ENCODE measurements around the gene RAMP2. TPM values are rescaled to one million over a fixed set of nuclear protein-coding genes. Genes with fewer than 3 reads are reported as not detected.

RAMP2 gene
- polyA plus RNA-seq, 4 donors = 1.1 to 48.2 (median 16.4) TPM

GRCh38 chr17:42743595-42744282 is 17.3 kb upstream of the RAMP2 start:
- Histone ChIP-seq H3K9me3 (ENCODE audit: control insufficient read depth in 2 of 2, insufficient read depth in 1 of 2, low read depth in 1 of 2, low read length in 1 of 2) (peaks cover 0 to 3% of the 10 kb centered on the region in 2 donors), H3K27me3 (ENCODE audit: control insufficient read depth in 3 of 3, insufficient read depth in 3 of 3, low read length in 3 of 3) (peaks cover 0 to 3% (median 0%) of the 10 kb centered on the region in 3 donors), H3K4me1 (ENCODE audit: control insufficient read depth in 3 of 3, insufficient read depth in 2 of 3, low read depth in 1 of 3, low read length in 2 of 3) (peaks cover 0 to 14% (median 2%) of the 10 kb centered on the region in 3 donors), H3K27ac (ENCODE audit: low read depth in 1 of 3, low read length in 2 of 3) (peak overlapping the region; percentile 81 to 98 (median 93)), H3K36me3 (ENCODE audit: control insufficient read depth in 3 of 3, insufficient read depth in 2 of 3, low read depth in 1 of 3, low read length in 3 of 3) (peaks cover 0 to 4% (median 0%) of the 10 kb centered on the region in 3 donors), H3K4me3 (ENCODE audit: low read depth in 1 of 3, low read length in 3 of 3) (peak overlapping the region in 2 of 3 donors; percentile 90 to 94)
- DNase-seq = no peak
- no peak for FAIRE-seq
- WGBS, 3 donors = 32 to 55% (median 46%) methylated on average over 10 of the region's 10 CpGs

DNA sequence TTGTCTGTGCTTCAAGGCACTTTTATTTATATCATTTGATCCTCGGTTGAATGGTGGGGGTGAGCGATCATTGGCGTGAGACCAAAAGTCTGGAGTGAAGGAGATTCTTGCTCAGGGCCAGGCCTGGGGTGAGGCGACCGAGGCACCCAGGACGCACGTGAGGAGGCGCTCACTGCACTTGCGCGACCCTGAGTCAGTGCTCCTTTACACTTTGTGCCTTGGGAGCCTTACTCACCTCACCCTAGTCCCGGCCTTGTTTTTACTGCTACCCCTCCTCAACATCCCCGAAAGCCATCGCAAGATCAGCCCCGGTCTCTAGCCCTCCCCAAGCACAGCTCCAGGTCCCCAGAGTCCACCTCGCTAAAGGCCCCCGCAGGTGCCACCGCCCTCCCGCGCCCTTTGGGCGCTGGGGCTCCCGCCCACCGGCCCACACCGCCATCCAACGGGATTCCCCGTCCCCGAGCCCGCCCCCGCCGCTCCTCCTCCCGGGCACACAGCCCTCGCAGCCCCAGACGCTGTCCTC is 16.7 kb upstream of the RAMP2 start:
- FAIRE-seq = no peak
- 1 to 2% (median 2%) methylated on average over 31 to 32 of the region's 32 CpGs for WGBS, 3 donors
- H3K36me3 ChIP-seq (ENCODE audit: control insufficient read depth in 3 of 3, insufficient read depth in 2 of 3, low read depth in 1 of 3, low read length in 3 of 3) = peaks cover 0 to 4% (median 0%) of the 10 kb centered on the region in 3 donors
- peaks cover 0 to 14% (median 2%) of the 10 kb centered on the region in 3 donors for H3K4me1 ChIP-seq (ENCODE audit: control insufficient read depth in 3 of 3, insufficient read depth in 2 of 3, low read depth in 1 of 3, low read length in 2 of 3)
- peaks cover 0 to 3% (median 0%) of the 10 kb centered on the region in 3 donors for H3K27me3 ChIP-seq (ENCODE audit: control insufficient read depth in 3 of 3, insufficient read depth in 3 of 3, low read length in 3 of 3)
- H3K4me3 ChIP-seq (ENCODE audit: low read depth in 1 of 3, low read length in 3 of 3) = peak overlapping the region; percentile 83 to 94 (median 90)
- H3K27ac ChIP-seq (ENCODE audit: low read depth in 1 of 3, low read length in 2 of 3) = peak overlapping the region; percentile 81 to 98 (median 93)
- peaks cover 0 to 3% of the 10 kb centered on the region in 2 donors for H3K9me3 ChIP-seq (ENCODE audit: control insufficient read depth in 2 of 2, insufficient read depth in 1 of 2, low read depth in 1 of 2, low read length in 1 of 2)
- DNase-seq = peak; percentile 82 to 90

DNA sequence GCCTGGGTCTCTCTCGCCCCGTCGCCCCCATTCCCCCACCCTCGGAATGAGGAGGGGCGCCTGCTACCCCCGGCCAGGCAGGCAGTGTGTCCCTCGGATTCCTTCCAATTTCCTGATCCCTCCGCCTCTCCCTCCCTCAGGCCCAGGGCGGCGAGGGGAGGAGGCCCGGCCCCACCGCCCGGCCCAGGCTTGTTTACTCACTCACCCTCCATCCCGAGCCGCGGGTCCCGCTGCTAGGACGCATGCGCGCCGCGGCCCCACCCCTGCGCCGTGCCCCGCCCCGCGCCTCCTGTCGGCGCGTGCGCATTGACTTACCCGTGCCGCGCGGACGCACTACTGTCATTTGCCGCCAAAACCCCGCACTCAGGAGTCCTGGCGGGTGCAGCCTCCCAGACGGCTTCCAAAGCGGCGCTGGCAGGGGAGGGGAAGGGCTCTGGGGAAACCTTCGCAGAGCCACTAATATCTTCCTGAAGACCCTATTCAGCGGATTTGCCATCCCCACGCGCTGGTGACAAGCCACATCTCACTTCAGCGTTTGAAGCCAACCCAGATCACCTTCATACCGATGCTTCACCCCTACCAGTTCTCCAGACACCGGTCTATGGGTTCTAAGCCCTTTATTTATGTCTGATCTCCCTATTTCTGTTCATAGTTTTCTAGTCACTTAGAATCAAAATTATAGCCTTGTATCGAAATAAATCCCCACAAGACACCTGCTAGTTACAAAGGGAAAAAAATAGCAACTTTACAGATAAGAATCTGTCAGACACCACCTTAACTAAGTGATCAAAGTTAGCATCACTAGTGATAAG is 16.0 kb upstream of the RAMP2 start, which contains the start of gene EZH1:
TSS of gene EZH1 (minus strand) at position 235 of the 812 bp plus-strand sequence. CDS start 16,099 bp downstream, outside the sequence.
- WGBS, 3 donors = 6 to 9% (median 6%) methylated on average over 31 to 50 of the region's 50 CpGs
- H3K4me3 ChIP-seq (ENCODE audit: low read depth in 1 of 3, low read length in 3 of 3) = peak within 1 kb of the TSS; percentile 83 to 94 (median 90)
- H3K27me3 ChIP-seq (ENCODE audit: control insufficient read depth in 3 of 3, insufficient read depth in 3 of 3, low read length in 3 of 3) = peaks cover 0 to 3% (median 0%) of the 10 kb centered on the region in 3 donors
- FAIRE-seq = no peak
- H3K27ac ChIP-seq (ENCODE audit: low read depth in 1 of 3, low read length in 2 of 3) = peak within 1 kb of the TSS; percentile 81 to 98 (median 93)
- peaks cover 0 to 14% (median 2%) of the 10 kb centered on the region in 3 donors for H3K4me1 ChIP-seq (ENCODE audit: control insufficient read depth in 3 of 3, insufficient read depth in 2 of 3, low read depth in 1 of 3, low read length in 2 of 3)
- peaks cover 0 to 4% (median 0%) of the 10 kb centered on the region in 3 donors for H3K36me3 ChIP-seq (ENCODE audit: control insufficient read depth in 3 of 3, insufficient read depth in 2 of 3, low read depth in 1 of 3, low read length in 3 of 3)
- DNase-seq = peak; percentile 89 to 96
- H3K9me3 ChIP-seq (ENCODE audit: control insufficient read depth in 2 of 2, insufficient read depth in 1 of 2, low read depth in 1 of 2, low read length in 1 of 2) = peaks cover 0 to 3% of the 10 kb centered on the region in 2 donors

DNA sequence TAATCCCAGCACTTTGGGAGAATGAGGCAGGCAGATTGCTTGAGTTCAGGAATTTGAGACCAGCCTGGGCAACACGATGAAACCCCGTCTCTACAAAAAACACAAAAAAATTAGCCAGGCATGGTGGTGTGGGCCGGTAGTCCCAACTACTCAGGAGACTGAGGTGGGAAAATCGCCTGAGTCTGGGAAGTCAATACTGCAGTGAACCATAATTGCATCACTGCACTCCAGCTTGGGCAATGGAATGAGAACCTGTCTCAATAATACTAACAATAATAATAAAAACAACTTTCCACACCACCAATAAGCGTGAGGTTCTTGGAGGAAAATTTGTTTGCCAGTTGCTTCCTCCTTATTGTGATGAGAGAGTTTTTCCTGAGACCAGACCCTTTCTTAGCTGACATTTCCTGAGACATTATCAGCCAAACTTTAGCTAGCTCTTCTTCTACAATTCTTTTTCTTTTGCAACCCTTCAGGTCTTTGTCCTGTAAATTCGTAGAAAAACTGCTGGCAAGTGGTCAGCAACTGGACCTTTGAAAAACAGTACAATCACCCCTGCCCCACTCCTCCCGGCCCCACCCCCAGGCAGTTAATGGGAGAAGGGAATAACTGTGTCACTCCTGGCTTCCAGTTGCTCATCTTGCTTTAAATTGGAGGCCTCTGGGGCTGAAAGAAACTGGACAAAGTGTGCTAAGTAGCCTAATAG is 12.7 kb upstream of the RAMP2 start:
- Histone ChIP-seq H3K4me3 (ENCODE audit: low read depth in 1 of 3, low read length in 3 of 3) (no peak overlapping the region), H3K27ac (ENCODE audit: low read depth in 1 of 3, low read length in 2 of 3) (peak overlapping the region in 1 of 3 donors; percentile 50), H3K36me3 (ENCODE audit: control insufficient read depth in 3 of 3, insufficient read depth in 2 of 3, low read depth in 1 of 3, low read length in 3 of 3) (no peaks in the 10 kb centered on the region), H3K27me3 (ENCODE audit: control insufficient read depth in 3 of 3, insufficient read depth in 3 of 3, low read length in 3 of 3) (peaks cover 0 to 3% (median 0%) of the 10 kb centered on the region in 3 donors), H3K9me3 (ENCODE audit: control insufficient read depth in 2 of 2, insufficient read depth in 1 of 2, low read depth in 1 of 2, low read length in 1 of 2) (peaks cover 0 to 3% of the 10 kb centered on the region in 2 donors), H3K4me1 (ENCODE audit: control insufficient read depth in 3 of 3, insufficient read depth in 2 of 3, low read depth in 1 of 3, low read length in 2 of 3) (peaks cover 0 to 13% (median 2%) of the 10 kb centered on the region in 3 donors)
- DNase-seq (no peak), FAIRE-seq (no peak)
- 65 to 76% (median 72%) methylated on average over 7 of the region's 7 CpGs for WGBS, 3 donors

DNA sequence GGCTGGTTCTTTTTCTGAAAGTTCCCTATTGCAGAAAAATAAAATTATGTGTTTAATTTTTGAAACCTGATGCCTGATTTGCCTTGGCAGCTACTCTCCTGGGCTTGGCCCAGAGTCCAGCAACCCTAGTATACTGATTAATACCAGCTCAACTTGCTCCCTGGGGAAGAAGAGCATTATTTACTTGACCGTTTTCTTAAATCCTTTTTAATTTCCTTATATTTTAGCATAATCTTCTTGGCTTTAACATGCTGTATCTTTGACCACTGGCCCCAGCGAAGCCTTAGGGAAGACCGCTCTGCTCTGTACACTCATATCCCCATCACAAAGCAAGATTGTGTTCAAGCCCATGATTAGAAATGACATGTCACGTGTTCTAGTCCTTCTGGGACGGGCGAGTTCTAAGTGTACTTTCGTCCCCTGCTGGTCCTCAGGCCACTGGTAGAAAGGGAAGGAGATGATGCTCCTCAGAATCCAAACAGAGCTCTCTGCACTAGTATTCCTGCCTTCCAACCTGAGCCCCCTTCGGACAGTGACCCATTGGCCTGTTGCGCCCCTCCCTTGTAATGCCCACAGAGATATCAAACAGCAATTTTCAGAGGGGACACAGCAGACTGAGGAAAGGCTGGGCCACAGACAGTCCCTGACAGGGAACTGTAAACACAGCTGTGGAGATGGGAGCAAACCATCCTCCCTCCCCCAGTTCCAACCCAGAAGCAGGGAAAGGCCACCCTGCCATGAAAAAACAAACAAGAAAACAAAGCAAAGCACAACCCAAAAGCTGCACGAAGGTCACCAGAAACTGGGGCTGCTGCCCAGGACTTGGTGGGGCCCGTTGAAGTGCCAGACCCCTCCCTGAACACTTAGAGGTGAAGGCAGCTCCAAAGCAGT is 11.9 kb upstream of the RAMP2 start:
- Histone ChIP-seq H3K27me3 (ENCODE audit: control insufficient read depth in 3 of 3, insufficient read depth in 3 of 3, low read length in 3 of 3) (peaks cover 0 to 3% (median 0%) of the 10 kb centered on the region in 3 donors), H3K9me3 (ENCODE audit: control insufficient read depth in 2 of 2, insufficient read depth in 1 of 2, low read depth in 1 of 2, low read length in 1 of 2) (peaks cover 0 to 3% of the 10 kb centered on the region in 2 donors), H3K4me3 (ENCODE audit: low read depth in 1 of 3, low read length in 3 of 3) (no peak overlapping the region), H3K4me1 (ENCODE audit: control insufficient read depth in 3 of 3, insufficient read depth in 2 of 3, low read depth in 1 of 3, low read length in 2 of 3) (peaks cover 0 to 5% (median 0%) of the 10 kb centered on the region in 3 donors), H3K27ac (ENCODE audit: low read depth in 1 of 3, low read length in 2 of 3) (peak overlapping the region in 1 of 3 donors; percentile 50), H3K36me3 (ENCODE audit: control insufficient read depth in 3 of 3, insufficient read depth in 2 of 3, low read depth in 1 of 3, low read length in 3 of 3) (no peaks in the 10 kb centered on the region)
- WGBS, 3 donors = 65 to 82% (median 78%) methylated on average over 11 of the region's 11 CpGs
- FAIRE-seq (no peak), DNase-seq (no peak)

DNA sequence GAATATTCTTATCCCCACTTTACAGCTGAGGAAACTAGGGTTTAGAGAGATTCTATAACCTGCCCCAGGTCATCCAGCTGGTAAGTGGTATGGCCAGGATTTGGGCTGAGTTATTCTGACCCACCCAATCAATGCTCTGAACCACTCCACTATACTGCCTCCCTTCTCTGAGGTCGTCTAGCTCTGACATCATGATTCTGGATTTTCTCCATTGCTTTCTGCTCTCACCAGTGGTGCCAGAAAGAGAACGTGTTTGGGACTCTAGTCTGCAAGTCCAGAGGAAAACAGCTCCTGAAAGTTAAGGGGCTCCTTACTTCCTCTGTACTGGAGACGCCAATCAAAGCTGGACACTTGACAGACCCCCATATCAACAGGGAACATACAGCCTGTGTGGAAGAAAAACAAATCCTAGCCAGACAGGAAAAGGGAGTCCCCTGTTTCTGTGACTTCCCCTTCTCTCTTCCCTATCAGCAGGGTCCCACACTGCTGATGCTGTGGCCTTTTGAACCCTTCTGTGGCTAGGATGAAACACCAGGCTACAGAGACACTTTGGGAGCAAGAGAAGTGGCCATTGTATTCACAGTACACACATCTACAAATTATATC is 10.2 kb upstream of the RAMP2 start:
- Histone ChIP-seq H3K4me1 (ENCODE audit: control insufficient read depth in 3 of 3, insufficient read depth in 2 of 3, low read depth in 1 of 3, low read length in 2 of 3) (no peaks in the 10 kb centered on the region), H3K27me3 (ENCODE audit: control insufficient read depth in 3 of 3, insufficient read depth in 3 of 3, low read length in 3 of 3) (no peaks in the 10 kb centered on the region), H3K36me3 (ENCODE audit: control insufficient read depth in 3 of 3, insufficient read depth in 2 of 3, low read depth in 1 of 3, low read length in 3 of 3) (no peaks in the 10 kb centered on the region), H3K9me3 (ENCODE audit: control insufficient read depth in 2 of 2, insufficient read depth in 1 of 2, low read depth in 1 of 2, low read length in 1 of 2) (no peaks in the 10 kb centered on the region), H3K4me3 (ENCODE audit: low read depth in 1 of 3, low read length in 3 of 3) (no peak overlapping the region), H3K27ac (ENCODE audit: low read depth in 1 of 3, low read length in 2 of 3) (peak overlapping the region in 1 of 3 donors; percentile 63)
- DNase-seq (no peak), FAIRE-seq (no peak)
- 36 to 57% (median 43%) methylated on average over 3 of the region's 3 CpGs for whole genome bisulfite sequencing, 3 donors

DNA sequence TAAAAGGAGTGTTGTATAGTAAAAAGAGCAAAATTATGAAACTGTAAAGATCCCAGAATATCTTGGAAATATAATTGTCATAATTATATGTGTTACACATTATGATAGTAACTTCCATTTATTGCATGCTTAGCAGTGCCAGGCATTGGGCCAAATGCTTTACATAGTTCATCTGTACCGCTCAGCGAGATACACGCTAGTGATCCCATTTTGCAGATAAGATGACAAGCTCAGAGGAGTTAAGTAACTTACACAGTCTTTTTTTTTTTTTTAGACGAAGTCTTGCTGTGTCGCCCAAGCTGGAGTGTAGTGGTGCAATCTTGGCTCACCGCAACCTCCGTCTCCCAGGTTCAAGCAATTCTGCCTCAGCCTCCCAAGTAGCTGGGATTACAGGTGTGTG is 9.4 kb upstream of the RAMP2 start:
- DNase-seq = no peak

More for the DNA sequence above, 9.4 kb upstream of the RAMP2 start:
- Histone ChIP-seq H3K36me3 (ENCODE audit: control insufficient read depth in 3 of 3, insufficient read depth in 2 of 3, low read depth in 1 of 3, low read length in 3 of 3) (no peaks in the 10 kb centered on the region), H3K27ac (ENCODE audit: low read depth in 1 of 3, low read length in 2 of 3) (no peak overlapping the region), H3K4me3 (ENCODE audit: low read depth in 1 of 3, low read length in 3 of 3) (no peak overlapping the region), H3K9me3 (ENCODE audit: control insufficient read depth in 2 of 2, insufficient read depth in 1 of 2, low read depth in 1 of 2, low read length in 1 of 2) (no peaks in the 10 kb centered on the region), H3K27me3 (ENCODE audit: control insufficient read depth in 3 of 3, insufficient read depth in 3 of 3, low read length in 3 of 3) (no peaks in the 10 kb centered on the region), H3K4me1 (ENCODE audit: control insufficient read depth in 3 of 3, insufficient read depth in 2 of 3, low read depth in 1 of 3, low read length in 2 of 3) (no peaks in the 10 kb centered on the region)
- no peak for FAIRE-seq
- WGBS, 3 donors = 56 to 65% (median 59%) methylated on average over 7 of the region's 7 CpGs

Measured in small intestine (tissue), 7 donors.